HCT116 (cell line): ENCODE measurements around the gene TRRAP. TPM values are rescaled to one million over a fixed set of nuclear protein-coding genes. Genes with fewer than 3 reads are reported as not detected.

Experiments
- ATAC-seq: fragments of 200-7000 bp; cut with Tn5 transposase; 2 replicates; pipeline ENCODE4 v1.9.1; 2020; ENCODE audit warnings: mild to moderate bottlenecking, moderate library complexity
- BruUV-seq: library from RNA; stranded (reverse); fragments of 400-500 nt; replicated peaks from 2 replicates; lab custom pipeline; 2021; lab: Mats Ljungman, UMichigan
- CTCF ChIA-PET: fragments of 300-600 bp; sonication (Branson Sonifier 250); formaldehyde crosslinking; loops from one replicate; lab custom pipeline; 2021; ENCODE audit warnings: antibody characterized with exemption; lab: Charles Lee
- POLR2A ChIA-PET: fragments of 300-600, 350-600 bp; sonication (Branson Sonifier 250); formaldehyde crosslinking; loops from one replicate; lab custom pipeline; 2021; ENCODE audit warnings: antibody characterized with exemption; lab: Charles Lee
- RAD21 ChIA-PET, 2 experiments: fragments of 300-600 bp; sonication (Branson Sonifier 250); formaldehyde crosslinking; loops; one replicate each; lab custom pipeline; 2023; ENCODE audit warnings: low total read pairs in 2 of 2; ENCODE audit not compliant: uncharacterized antibody in 2 of 2, unreplicated experiment in 2 of 2, low non-redundant PET in 1 of 2; lab: Charles Lee
- DNase-seq: peaks from one replicate; pipeline ENCODE4 v3.0.0-alpha.2; 2010; ENCODE audit warnings: low read depth, low spot score
- H2AFZ ChIP-seq: fragments of 200-600 bp; shearing (Covaris generic), sonication (generic); 2 replicates; pipeline ENCODE4 v1.6.1; 2017; ENCODE audit warnings: low read depth, mixed run types, mixed read lengths, antibody characterized with exemption, low read length; ENCODE audit not compliant: poor library complexity, severe bottlenecking
- H3K27ac ChIP-seq: 2 replicates; pipeline ENCODE4 v1.5.1; 2012; ENCODE audit warnings: low read depth, low read length
- H3K27me3 ChIP-seq: fragments of 200-600 bp; sonication (generic); 2 replicates; pipeline ENCODE4 v1.6.1; 2016; ENCODE audit warnings: mixed run types, low read length, mixed read lengths; ENCODE audit not compliant: insufficient read depth
- H3K36me3 ChIP-seq, 2 experiments: fragments of 200-500 bp in 1 of 2; fragments of 200-600 bp in 1 of 2; sonication (Bioruptor generic) in 1 of 2; sonication (generic) in 1 of 2; 2 replicates each; pipeline versions ENCODE4 v1.5.1 to v1.6.1; 2014 to 2016; ENCODE audit warnings: low read length in 2 of 2, inconsistent platforms in 1 of 2, mixed read lengths in 1 of 2, mixed run types in 1 of 2; ENCODE audit not compliant: insufficient read depth in 2 of 2, control insufficient read depth in 1 of 2
- H3K4me1 ChIP-seq, 2 experiments: fragments of 200-600 bp in 1 of 2; sonication (generic) in 1 of 2; 2 replicates each; pipeline versions ENCODE4 v1.5.1 to v1.6.1; 2012 to 2017; ENCODE audit warnings: low read length in 2 of 2, inconsistent platforms in 1 of 2, mild to moderate bottlenecking in 1 of 2, mixed read lengths in 1 of 2, mixed run types in 1 of 2, moderate library complexity in 1 of 2; ENCODE audit not compliant: insufficient read depth in 2 of 2, control insufficient read depth in 1 of 2
- H3K4me2 ChIP-seq: fragments of 200-600 bp; sonication (generic); 2 replicates; pipeline ENCODE4 v1.6.1; 2017; ENCODE audit warnings: mixed run types, low read length, mixed read lengths
- H3K4me3 ChIP-seq, 2 experiments: fragments of 200-600 bp in 1 of 2; sonication (generic) in 1 of 2; replicated peaks in 1 of 2; 2 replicates each; pipeline ENCODE4 v1.5.1; 2011 to 2016; ENCODE audit warnings: low read length in 2 of 2, control low read depth in 1 of 2, low read depth in 1 of 2, mild to moderate bottlenecking in 1 of 2, mixed read lengths in 1 of 2, mixed run types in 1 of 2
- H3K79me2 ChIP-seq: fragments of 200-600 bp; sonication (generic); 2 replicates; pipeline ENCODE4 v1.6.1; 2017; ENCODE audit warnings: mild to moderate bottlenecking, mixed run types, low read length, moderate library complexity, mixed read lengths; ENCODE audit not compliant: insufficient read depth
- H3K9ac ChIP-seq: fragments of 200-600 bp; sonication (generic); 2 replicates; pipeline ENCODE4 v1.6.1; 2016; ENCODE audit warnings: low read length, mixed read lengths
- H3K9me2 ChIP-seq: fragments of 200-600 bp; sonication (generic), shearing (Covaris generic); 2 replicates; pipeline ENCODE4 v1.6.1; 2017; ENCODE audit warnings: mixed run types, mild to moderate bottlenecking, moderate library complexity; ENCODE audit not compliant: insufficient read depth
- H3K9me3 ChIP-seq, 2 experiments: fragments of 200-500 bp in 1 of 2; fragments of 200-600 bp in 1 of 2; sonication (Bioruptor generic) in 1 of 2; sonication (generic) in 1 of 2; 2 replicates each; pipeline ENCODE4 v1.6.1; 2014 to 2017; ENCODE audit warnings: low read length in 2 of 2, mixed read lengths in 2 of 2, inconsistent platforms in 1 of 2, low read depth in 1 of 2, mild to moderate bottlenecking in 1 of 2, mixed run types in 1 of 2, moderate library complexity in 1 of 2; ENCODE audit not compliant: control insufficient read depth in 1 of 2, insufficient read depth in 1 of 2
- H4K20me1 ChIP-seq: fragments of 200-600 bp; sonication (generic), shearing (Covaris generic); 2 replicates; pipeline ENCODE4 v1.6.1; 2017; ENCODE audit warnings: mixed run types, mild to moderate bottlenecking, moderate library complexity; ENCODE audit not compliant: insufficient read depth
- CBX3 ChIP-seq: IDR thresholded peaks from 2 replicates; pipeline ENCODE4 v1.6.1; 2012; ENCODE audit warnings: low read depth
- CEBPB ChIP-seq: IDR thresholded peaks from 2 replicates; pipeline ENCODE4 v1.6.1; 2012; ENCODE audit warnings: low read depth
- EGR1 ChIP-seq: IDR thresholded peaks from 2 replicates; pipeline ENCODE4 v1.6.1; 2012; ENCODE audit warnings: low read depth
- JUND ChIP-seq: IDR thresholded peaks from 2 replicates; pipeline ENCODE4 v1.6.1; 2012
- POLR2A ChIP-seq: IDR thresholded peaks from 2 replicates; pipeline ENCODE4 v1.7.0; 2011; ENCODE audit warnings: borderline replicate concordance; ENCODE audit not compliant: insufficient read depth, insufficient read length; ENCODE audit errors: extremely low read depth
- POLR2AphosphoS5 ChIP-seq: IDR thresholded peaks from 2 replicates; pipeline ENCODE4 v1.6.1; 2011; ENCODE audit warnings: mild to moderate bottlenecking, low read depth, low read length, moderate library complexity
- SIN3A ChIP-seq: IDR thresholded peaks from 2 replicates; pipeline ENCODE4 v1.6.1; 2012; ENCODE audit warnings: low read depth
- SP1 ChIP-seq: IDR thresholded peaks from 2 replicates; pipeline ENCODE4 v1.6.1; 2012; ENCODE audit warnings: low read depth
- SRF ChIP-seq: IDR thresholded peaks from 2 replicates; pipeline ENCODE4 v1.6.1; 2012; ENCODE audit warnings: low read depth
- TCF7L2 ChIP-seq: IDR thresholded peaks from 2 replicates; pipeline ENCODE4 v1.7.0; 2011; ENCODE audit warnings: borderline replicate concordance, inconsistent platforms; ENCODE audit not compliant: insufficient read depth, insufficient read length; ENCODE audit errors: extremely low read depth
- ZFX ChIP-seq: fragments of 450-650 bp; IDR thresholded peaks from 2 replicates; pipeline ENCODE4 v1.6.1; 2017
- ZNF274 ChIP-seq: fragments of 200-500 bp; sonication (Bioruptor generic); IDR thresholded peaks from 2 replicates; pipeline ENCODE4 v1.6.1; 2014; ENCODE audit warnings: mild to moderate bottlenecking, low read depth, low read length, inconsistent platforms
- intact Hi-C: fragments of 100-400 bp; cut with micrococcal nuclease; formaldehyde crosslinking; loops from 2 replicates; pipeline ENCODE4 v1.10.0; 2022
- total RNA-seq: library from RNA; stranded (reverse); gene quantifications from one replicate; pipeline ENCODE4 v1.2.1, GENCODE V29; 2021; ENCODE audit not compliant: unreplicated experiment
- TF ChIP-seq, protein P1 (sequence below): IDR thresholded peaks from 2 replicates; pipeline ENCODE4 v1.6.1; 2012; ENCODE audit warnings: low read depth
- TF ChIP-seq, protein P2 (sequence below): IDR thresholded peaks from 2 replicates; pipeline ENCODE4 v1.6.1; 2012

Gene TRRAP
- total RNA-seq, 1 experiment from 2014 or later: 44.5 TPM

DNA sequence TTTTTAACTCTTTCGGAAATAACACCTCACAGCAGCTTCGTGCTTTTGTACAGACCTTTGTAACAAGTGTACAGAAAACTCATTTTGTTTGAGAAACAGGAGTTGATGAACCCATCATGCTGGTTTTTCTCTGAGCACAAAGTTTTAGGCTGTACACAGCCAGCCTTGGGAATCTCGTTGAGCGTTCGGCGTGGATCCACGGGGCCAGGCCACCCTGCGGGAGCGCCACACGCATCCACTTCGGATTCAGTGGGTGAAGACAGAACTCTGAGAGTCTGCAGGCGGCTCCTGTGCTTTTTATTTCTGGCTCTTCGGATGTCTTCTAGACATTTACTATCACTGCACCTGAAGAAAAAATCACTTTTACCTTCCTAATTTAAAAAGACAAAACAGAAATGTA, 134.4 kb downstream of the TRRAP start:
- Histone ChIP-seq H3K79me2 (no peaks in the 10 kb centered on the region), H3K4me3 (no peak overlapping the region), H3K36me3 (peaks cover 20 to 34% of the 10 kb centered on the region in 2 experiments), H2AFZ (no peak overlapping the region), H3K27ac (no peak overlapping the region)
- CTCF ChIA-PET: no interaction called here
- no peak for TF ChIP-seq TCF7L2
- no peak for TF ChIP-seq JUND
- no peak for TF ChIP-seq POLR2A
- TF ChIP-seq EGR1: no peak
- no peak for TF ChIP-seq SP1
- TF ChIP-seq SRF: no peak
- no peak for TF ChIP-seq CEBPB
- no peak for TF ChIP-seq ZFX
- TF ChIP-seq ZNF274: no peak
- TF ChIP-seq POLR2AphosphoS5: no peak
- TF ChIP-seq, protein P1, sequence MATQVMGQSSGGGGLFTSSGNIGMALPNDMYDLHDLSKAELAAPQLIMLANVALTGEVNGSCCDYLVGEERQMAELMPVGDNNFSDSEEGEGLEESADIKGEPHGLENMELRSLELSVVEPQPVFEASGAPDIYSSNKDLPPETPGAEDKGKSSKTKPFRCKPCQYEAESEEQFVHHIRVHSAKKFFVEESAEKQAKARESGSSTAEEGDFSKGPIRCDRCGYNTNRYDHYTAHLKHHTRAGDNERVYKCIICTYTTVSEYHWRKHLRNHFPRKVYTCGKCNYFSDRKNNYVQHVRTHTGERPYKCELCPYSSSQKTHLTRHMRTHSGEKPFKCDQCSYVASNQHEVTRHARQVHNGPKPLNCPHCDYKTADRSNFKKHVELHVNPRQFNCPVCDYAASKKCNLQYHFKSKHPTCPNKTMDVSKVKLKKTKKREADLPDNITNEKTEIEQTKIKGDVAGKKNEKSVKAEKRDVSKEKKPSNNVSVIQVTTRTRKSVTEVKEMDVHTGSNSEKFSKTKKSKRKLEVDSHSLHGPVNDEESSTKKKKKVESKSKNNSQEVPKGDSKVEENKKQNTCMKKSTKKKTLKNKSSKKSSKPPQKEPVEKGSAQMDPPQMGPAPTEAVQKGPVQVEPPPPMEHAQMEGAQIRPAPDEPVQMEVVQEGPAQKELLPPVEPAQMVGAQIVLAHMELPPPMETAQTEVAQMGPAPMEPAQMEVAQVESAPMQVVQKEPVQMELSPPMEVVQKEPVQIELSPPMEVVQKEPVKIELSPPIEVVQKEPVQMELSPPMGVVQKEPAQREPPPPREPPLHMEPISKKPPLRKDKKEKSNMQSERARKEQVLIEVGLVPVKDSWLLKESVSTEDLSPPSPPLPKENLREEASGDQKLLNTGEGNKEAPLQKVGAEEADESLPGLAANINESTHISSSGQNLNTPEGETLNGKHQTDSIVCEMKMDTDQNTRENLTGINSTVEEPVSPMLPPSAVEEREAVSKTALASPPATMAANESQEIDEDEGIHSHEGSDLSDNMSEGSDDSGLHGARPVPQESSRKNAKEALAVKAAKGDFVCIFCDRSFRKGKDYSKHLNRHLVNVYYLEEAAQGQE: no peak
- TF ChIP-seq, protein P2, sequence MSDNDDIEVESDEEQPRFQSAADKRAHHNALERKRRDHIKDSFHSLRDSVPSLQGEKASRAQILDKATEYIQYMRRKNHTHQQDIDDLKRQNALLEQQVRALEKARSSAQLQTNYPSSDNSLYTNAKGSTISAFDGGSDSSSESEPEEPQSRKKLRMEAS: no peak
- no peak for TF ChIP-seq CBX3
- TF ChIP-seq SIN3A: no peak
- TF ChIP-seq, all 23 proteins: peak for 0
- ChIA-PET RAD21 (no interaction called here), POLR2A (no interaction called here)
- Histone ChIP-seq H3K9ac (no peak overlapping the region), H3K27me3 (no peaks in the 10 kb centered on the region), H3K9me3 (no peaks in the 10 kb centered on the region), H4K20me1 (no peaks in the 10 kb centered on the region), H3K9me2 (no peaks in the 10 kb centered on the region), H3K4me1 (no peaks in the 10 kb centered on the region), H3K4me2 (no peak overlapping the region)
- DNase-seq: no peak
- TSS peak; percentile 8 for BruUV-seq
- ATAC-seq: no peak
- intact Hi-C loops: no loop called here
